GM12865 (cell line): ENCODE measurements around the gene NDFIP2.

Experiments used
- DNase-seq: peaks from one replicate; pipeline ENCODE4 v3.0.0; 2010; ENCODE audit warnings: low read depth
- H3K4me3 ChIP-seq: 2 replicates; pipeline ENCODE4 v1.5.1; 2011; ENCODE audit warnings: mild to moderate bottlenecking, low read depth, low read length, control low read depth
- CTCF ChIP-seq: IDR thresholded peaks from 2 replicates; pipeline ENCODE4 v1.5.1; 2011; ENCODE audit warnings: low read length, control low read depth, low read depth, inconsistent platforms; ENCODE audit not compliant: insufficient read depth; ENCODE audit errors: missing control alignments

Gene NDFIP2

GRCh38 chr13:79440958-79441528 lies 39.9 kb upstream of the NDFIP2 start:
- TF ChIP-seq CTCF, result no peak
- H3K4me3 ChIP-seq, result no peak overlapping the region

GRCh38 chr13:79442221-79442620 lies 38.7 kb upstream of the NDFIP2 start:
- TF ChIP-seq CTCF, result no peak
- H3K4me3 ChIP-seq, result no peak overlapping the region
- no peak for DNase-seq

More at GRCh38 chr13:79440958-79441528, 39.9 kb upstream of the NDFIP2 start:
- DNase-seq, result no peak

GRCh38 chr13:79442706-79443105 lies 38.2 kb upstream of the NDFIP2 start:
- DNase-seq, result no peak
- H3K4me3 ChIP-seq, result no peak overlapping the region
- TF ChIP-seq CTCF, result no peak

GRCh38 chr13:79445968-79446645 lies 34.8 kb upstream of the NDFIP2 start:
- no peak overlapping the region for H3K4me3 ChIP-seq
- DNase-seq, result no peak

GRCh38 chr13:79447141-79447540 lies 33.8 kb upstream of the NDFIP2 start:
- no peak for DNase-seq
- H3K4me3 ChIP-seq, result no peak overlapping the region
- no peak for TF ChIP-seq CTCF

More at GRCh38 chr13:79445968-79446645, 34.8 kb upstream of the NDFIP2 start:
- TF ChIP-seq CTCF, result no peak

GRCh38 chr13:79447741-79448140 lies 33.2 kb upstream of the NDFIP2 start:
- no peak for DNase-seq
- no peak overlapping the region for H3K4me3 ChIP-seq
- TF ChIP-seq CTCF, result no peak

- peak; percentile 28 for DNase-seq
- no peak for TF ChIP-seq CTCF
- no peak overlapping the region for H3K4me3 ChIP-seq
These were observed 32.5 kb upstream of the NDFIP2 start for GRCh38 chr13:79448413-79448812.
